Measurements from ENCODE around the gene MIEF1.

Gene MIEF1

GRCh38 chr22:39556970-39557841 lies 55.1 kb downstream of the MIEF1 start:
- DNase-seq (ENCODE audit: low read depth in 2 of 2) = peak in 1 of 2 donors; percentile 26

- DNase-seq (ENCODE audit: low read depth in 2 of 2) = no peak
These were observed 56.2 kb downstream of the MIEF1 start for GRCh38 chr22:39558254-39558727.

- no peak for DNase-seq (ENCODE audit: low read depth in 2 of 2)
These were observed 56.9 kb downstream of the MIEF1 start for GRCh38 chr22:39558950-39559349.

GRCh38 chr22:39559456-39560105 lies 57.5 kb downstream of the MIEF1 start:
- no peak for DNase-seq (ENCODE audit: low read depth in 2 of 2)

GRCh38 chr22:39560127-39560526 lies 58.0 kb downstream of the MIEF1 start:
- no peak for DNase-seq (ENCODE audit: low read depth in 2 of 2)

- no peak for DNase-seq (ENCODE audit: low read depth in 2 of 2)
These were observed 60.9 kb downstream of the MIEF1 start for GRCh38 chr22:39562839-39563489.

GRCh38 chr22:39563571-39564428 lies 61.7 kb downstream of the MIEF1 start:
- DNase-seq (ENCODE audit: low read depth in 2 of 2) = no peak

GRCh38 chr22:39565414-39565944 lies 63.4 kb downstream of the MIEF1 start:
- no peak for DNase-seq (ENCODE audit: low read depth in 2 of 2)

- DNase-seq (ENCODE audit: low read depth in 2 of 2) = peak in 1 of 2 donors; percentile 9
These were observed 65.3 kb downstream of the MIEF1 start for GRCh38 chr22:39567135-39567946.
